ENCODE measurements around the gene TRIM59. TPM values are rescaled to one million over a fixed set of nuclear protein-coding genes. Genes with fewer than 3 reads are reported as not detected.

Gene TRIM59
- total and polyA plus RNA-seq, 9 of the 15 experiments (the other 6 are each of a cell fraction or from before 2014, with no cell fraction given), result 16.8 to 101 (median 34.8) TPM

GRCh38 chr3:160477750-160478149, 28.2 kb upstream of the TRIM59 start (continued):
- TF ChIP-seq CHD7 (IDR thresholded peaks at IDR 0.05; ENCODE audit: low read depth, low read length) (no peak), BRF1 (IDR thresholded peaks at IDR 0.05; ENCODE audit: borderline replicate concordance, extremely low read depth, insufficient read length) (no peak), ZNF668 (CRISPR knock-in tag; IDR thresholded peaks at IDR 0.05) (no peak), ZNF12 (CRISPR knock-in tag; IDR thresholded peaks at IDR 0.05) (no peak), ZNF639 (CRISPR knock-in tag; conservative IDR thresholded peaks at IDR 0.05 in 1 of 2, IDR thresholded peaks at IDR 0.05 in 1 of 2) (no peak), KLF16 (IDR thresholded peaks at IDR 0.05) (0 out of 2 replicates have a peak, but pooled peaks have one; percentile 8), RNF219 (CRISPR knock-in tag; IDR thresholded peaks at IDR 0.05) (no peak), NR2F6 (CRISPR knock-in tag; IDR thresholded peaks at IDR 0.05) (no peak), RAD21 (CRISPR knock-in tag; conservative IDR thresholded peaks at IDR 0.05 in 1 of 2, IDR thresholded peaks at IDR 0.05 in 1 of 2) (no peak)
